ENCODE measurements around the gene SLC22A23. TPM values are rescaled to one million over a fixed set of nuclear protein-coding genes. Genes with fewer than 3 reads are reported as not detected.

SLC22A23 gene
- total RNA-seq, 1 donor from 2014 or later, result 5.7 TPM

GRCh38 chr6:3240595-3240994 is 216.3 kb downstream of the SLC22A23 start:
- Histone ChIP-seq H3K9ac (ENCODE audit: low read length) (no peak overlapping the region), H3K4me3 (ENCODE audit: insufficient read depth, low read depth, low read length) (no peak overlapping the region), H4K20me1 (ENCODE audit: insufficient read depth, low read length) (no peaks in the 10 kb centered on the region), H3K4me2 (ENCODE audit: low read length) (no peak overlapping the region), H3K27ac (ENCODE audit: low read depth, low read length) (no peak overlapping the region), H2AFZ (ENCODE audit: low read depth, low read length) (no peak overlapping the region), H3K4me1 (ENCODE audit: insufficient read depth, low read length) (no peaks in the 10 kb centered on the region), H3K36me3 (ENCODE audit: insufficient read depth, low read length) (no peaks in the 10 kb centered on the region), H3K27me3 (ENCODE audit: insufficient read depth, low read length) (no peaks in the 10 kb centered on the region), H3K79me2 (ENCODE audit: insufficient read depth, low read length) (no peaks in the 10 kb centered on the region), H3K9me3 (ENCODE audit: insufficient read depth, low read depth, low read length) (no peaks in the 10 kb centered on the region)
- FAIRE-seq (no peak), DNase-seq (ENCODE audit: low read depth) (no peak)
- Mint-ChIP-seq H3K36me3 (ENCODE audit: low read depth, unreplicated experiment) (peaks cover 6% of the 10 kb centered on the region), H3K4me1 (ENCODE audit: low read depth, unreplicated experiment) (no peaks in the 10 kb centered on the region), H3K4me3 (ENCODE audit: unreplicated experiment) (no peak overlapping the region), H3K27me3 (ENCODE audit: low read depth, unreplicated experiment) (peaks cover 16% of the 10 kb centered on the region), H3K9me3 (ENCODE audit: unreplicated experiment) (peaks cover 7% of the 10 kb centered on the region), H3K27ac (ENCODE audit: unreplicated experiment) (no peak overlapping the region)
- no peak for TF ChIP-seq EZH2 (IDR thresholded peaks at IDR 0.05; ENCODE audit: insufficient read depth, low read length)
- no peak for TF ChIP-seq CTCF (IDR thresholded peaks at IDR 0.05; ENCODE audit: insufficient read depth, low read depth, low read length)

- DNase-seq (ENCODE audit: low read depth), result no peak
- no peaks in the 10 kb centered on the region for H3K4me1 Mint-ChIP-seq (ENCODE audit: low read depth, unreplicated experiment)
- no peaks in the 10 kb centered on the region for H3K9me3 ChIP-seq (ENCODE audit: insufficient read depth, low read depth, low read length)
- H2AFZ ChIP-seq (ENCODE audit: low read depth, low read length), result no peak overlapping the region
- TF ChIP-seq EZH2 (IDR thresholded peaks at IDR 0.05; ENCODE audit: insufficient read depth, low read length) (no peak), CTCF (IDR thresholded peaks at IDR 0.05; ENCODE audit: insufficient read depth, low read depth, low read length) (no peak)
- no peaks in the 10 kb centered on the region for H3K36me3 ChIP-seq (ENCODE audit: insufficient read depth, low read length)
- no peaks in the 10 kb centered on the region for H3K4me1 ChIP-seq (ENCODE audit: insufficient read depth, low read length)
- H3K4me2 ChIP-seq (ENCODE audit: low read length), result no peak overlapping the region
- peaks cover 7% of the 10 kb centered on the region for H3K9me3 Mint-ChIP-seq (ENCODE audit: unreplicated experiment)
- FAIRE-seq, result no peak
- no peak overlapping the region for H3K4me3 ChIP-seq (ENCODE audit: insufficient read depth, low read depth, low read length)
- H3K4me3 Mint-ChIP-seq (ENCODE audit: unreplicated experiment), result no peak overlapping the region
- H3K79me2 ChIP-seq (ENCODE audit: insufficient read depth, low read length), result no peaks in the 10 kb centered on the region
- H3K36me3 Mint-ChIP-seq (ENCODE audit: low read depth, unreplicated experiment), result peaks cover 6% of the 10 kb centered on the region
- peaks cover 16% of the 10 kb centered on the region for H3K27me3 Mint-ChIP-seq (ENCODE audit: low read depth, unreplicated experiment)
- H4K20me1 ChIP-seq (ENCODE audit: insufficient read depth, low read length), result no peaks in the 10 kb centered on the region
- H3K27ac Mint-ChIP-seq (ENCODE audit: unreplicated experiment), result no peak overlapping the region
- H3K27me3 ChIP-seq (ENCODE audit: insufficient read depth, low read length), result peaks cover 3% of the 10 kb centered on the region
- no peak overlapping the region for H3K9ac ChIP-seq (ENCODE audit: low read length)
- no peak overlapping the region for H3K27ac ChIP-seq (ENCODE audit: low read depth, low read length)
These were observed 217.6 kb downstream of the SLC22A23 start for GRCh38 chr6:3239110-3239830.
